Measurements from ENCODE around the gene GLT1D1.

Gene GLT1D1

DNA sequence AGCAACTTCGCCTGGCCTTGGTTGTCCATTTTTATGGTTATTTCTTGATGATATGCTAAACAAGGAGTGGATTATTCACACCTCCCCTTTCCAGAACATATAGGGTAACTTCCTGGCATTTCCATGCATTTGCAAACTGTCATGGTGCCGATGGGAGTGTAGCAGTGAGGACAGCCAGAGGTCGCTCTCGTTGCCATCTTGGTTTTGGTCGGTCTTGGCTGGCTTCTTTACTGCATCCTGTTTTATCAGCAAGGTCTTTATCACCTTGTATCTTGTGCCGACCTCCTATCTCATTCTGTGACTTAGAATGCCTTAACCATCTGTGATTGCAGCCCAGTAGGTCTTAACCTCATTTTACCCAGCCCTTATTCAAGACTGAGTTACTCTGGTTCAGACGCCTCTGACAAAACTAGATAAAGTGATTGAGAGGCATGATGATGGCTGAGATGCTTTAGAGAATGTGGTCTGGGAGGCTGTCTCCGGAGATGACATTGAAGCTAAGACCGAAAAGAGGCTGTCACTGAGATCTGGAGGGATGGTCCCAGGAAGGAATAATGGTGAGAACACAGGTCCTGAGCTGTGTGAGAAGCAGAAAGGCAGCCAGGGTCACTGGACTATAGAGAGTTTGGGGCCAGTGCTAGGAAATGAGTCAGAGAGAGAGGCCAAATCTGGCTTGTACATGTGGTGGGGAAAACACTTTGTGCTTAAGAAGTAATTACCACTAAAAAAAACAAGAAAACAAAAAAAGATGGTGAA lies 2.9 kb downstream of the GLT1D1 start:
- no peak for DNase-seq

DNA sequence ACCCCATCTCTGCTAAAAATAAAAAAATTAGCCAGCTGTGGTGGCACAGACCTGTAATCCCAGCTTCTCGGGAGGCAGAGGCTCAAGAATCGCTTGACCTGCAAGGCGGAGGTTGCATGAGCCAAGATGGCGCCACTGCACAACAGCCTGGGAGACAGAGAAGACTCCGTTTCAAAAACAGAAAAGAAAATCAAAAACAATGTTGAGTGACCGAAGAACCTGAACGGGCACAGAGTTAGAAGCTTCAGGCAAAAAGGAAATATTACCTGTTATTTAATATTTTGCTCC lies 3.5 kb downstream of the GLT1D1 start:
- DNase-seq: no peak

DNA sequence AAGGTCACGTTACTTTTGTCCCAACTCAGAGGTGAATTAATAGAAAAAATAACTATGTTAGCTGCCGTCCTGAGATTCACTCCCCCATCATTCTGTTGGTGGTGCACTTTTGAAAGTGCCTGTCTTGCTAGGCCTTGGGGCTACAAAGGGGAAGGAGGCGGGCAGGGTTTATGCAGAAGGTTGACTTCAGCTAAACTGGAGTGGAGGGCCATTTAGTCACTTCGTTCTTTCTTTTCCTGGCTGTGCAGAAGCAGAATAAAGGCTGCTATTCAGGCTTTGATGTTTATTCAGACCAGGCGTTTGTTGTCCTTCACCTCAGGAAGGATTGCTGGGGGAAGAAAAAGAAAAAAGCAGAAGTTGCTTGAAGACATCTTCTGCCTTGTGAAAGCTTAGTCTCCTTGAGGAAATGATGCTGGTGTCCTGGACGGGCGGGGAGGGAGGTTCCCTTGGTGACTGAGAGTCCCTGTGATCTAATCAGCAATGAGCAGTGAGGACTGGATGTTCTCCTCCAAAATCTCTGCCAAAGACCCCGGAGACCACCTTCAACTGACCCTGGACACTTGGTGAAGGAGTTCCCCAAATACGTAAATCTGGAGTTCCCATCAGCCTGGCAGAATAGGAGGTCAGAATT lies 4.0 kb downstream of the GLT1D1 start:
- no peak for DNase-seq

DNA sequence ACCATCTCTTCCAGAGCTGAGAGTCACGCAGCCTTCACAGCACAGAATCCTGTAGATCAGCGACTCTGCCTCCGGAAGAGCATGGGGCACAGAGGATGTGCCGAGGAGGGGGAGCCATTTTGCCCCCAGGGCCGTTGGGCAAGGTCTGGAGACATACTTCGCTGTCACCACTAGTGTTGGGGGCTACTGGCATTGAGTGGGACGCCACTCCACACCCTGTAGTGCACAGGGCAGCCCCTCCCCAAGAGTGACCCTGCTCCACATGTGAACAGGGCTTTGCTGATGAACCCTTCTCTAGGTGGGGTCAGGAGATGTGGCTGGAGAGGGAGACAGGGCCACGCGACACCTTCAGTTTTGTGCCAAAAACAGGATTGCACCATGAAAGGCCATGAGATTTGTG lies 6.0 kb downstream of the GLT1D1 start:
- DNase-seq: no peak

DNA sequence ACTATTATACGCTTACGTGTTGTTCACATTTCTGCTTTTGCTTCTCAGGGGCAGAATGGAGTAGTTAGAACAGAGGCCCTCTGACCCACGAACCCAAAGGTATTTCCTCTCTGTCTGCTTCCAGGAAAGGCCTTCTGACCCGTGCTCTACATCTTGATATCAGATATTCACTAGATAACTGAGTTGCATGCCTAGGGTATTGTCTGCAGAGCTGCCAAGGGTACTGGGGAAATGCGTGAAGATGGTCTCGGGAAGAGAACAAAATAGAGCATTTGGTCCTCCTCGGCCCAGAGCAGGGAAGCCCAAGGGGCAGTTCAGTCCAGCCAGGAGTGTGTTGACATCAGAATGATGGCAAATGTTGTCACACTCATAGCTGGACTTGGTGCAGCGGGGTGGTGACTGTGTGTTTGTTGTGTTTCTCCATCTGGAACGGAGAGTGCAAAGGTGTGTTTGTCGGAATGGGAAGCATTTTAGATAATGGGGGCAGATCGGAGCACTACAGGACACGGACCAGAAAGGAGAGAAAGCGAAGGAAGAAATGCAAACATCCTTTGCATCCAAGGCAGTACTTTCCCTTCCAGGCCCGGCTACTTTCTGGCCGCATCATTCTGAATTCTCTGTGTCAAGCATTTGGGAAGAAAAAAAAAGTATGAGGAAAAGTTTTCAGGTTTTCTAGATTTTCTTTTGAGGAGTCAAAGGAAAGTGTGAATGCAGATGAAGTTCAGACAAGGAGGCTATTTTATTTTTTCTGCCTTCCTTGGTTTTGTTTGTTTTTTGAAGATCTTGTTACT lies 8.1 kb downstream of the GLT1D1 start:
- no peak for DNase-seq

DNA sequence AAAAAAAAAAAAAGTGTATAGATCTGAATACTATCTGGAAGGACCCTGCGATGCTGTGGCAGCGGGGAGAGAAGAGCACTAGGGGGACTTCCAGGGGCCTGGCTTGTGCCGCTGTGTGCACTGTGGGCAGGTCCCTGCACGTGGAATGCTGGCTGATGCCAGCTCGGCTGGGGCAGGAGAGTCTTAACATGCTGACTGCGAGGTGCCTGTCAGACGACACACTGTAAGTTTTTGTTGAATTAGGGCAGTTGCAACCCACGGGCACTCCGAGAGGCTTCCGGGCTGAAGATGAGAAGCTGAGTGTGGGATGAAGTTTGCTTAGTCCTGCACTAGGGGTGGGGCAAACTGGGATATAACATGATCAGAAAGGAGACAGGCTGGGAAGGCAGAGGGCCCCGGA lies 10.7 kb downstream of the GLT1D1 start:
- DNase-seq: no peak

DNA sequence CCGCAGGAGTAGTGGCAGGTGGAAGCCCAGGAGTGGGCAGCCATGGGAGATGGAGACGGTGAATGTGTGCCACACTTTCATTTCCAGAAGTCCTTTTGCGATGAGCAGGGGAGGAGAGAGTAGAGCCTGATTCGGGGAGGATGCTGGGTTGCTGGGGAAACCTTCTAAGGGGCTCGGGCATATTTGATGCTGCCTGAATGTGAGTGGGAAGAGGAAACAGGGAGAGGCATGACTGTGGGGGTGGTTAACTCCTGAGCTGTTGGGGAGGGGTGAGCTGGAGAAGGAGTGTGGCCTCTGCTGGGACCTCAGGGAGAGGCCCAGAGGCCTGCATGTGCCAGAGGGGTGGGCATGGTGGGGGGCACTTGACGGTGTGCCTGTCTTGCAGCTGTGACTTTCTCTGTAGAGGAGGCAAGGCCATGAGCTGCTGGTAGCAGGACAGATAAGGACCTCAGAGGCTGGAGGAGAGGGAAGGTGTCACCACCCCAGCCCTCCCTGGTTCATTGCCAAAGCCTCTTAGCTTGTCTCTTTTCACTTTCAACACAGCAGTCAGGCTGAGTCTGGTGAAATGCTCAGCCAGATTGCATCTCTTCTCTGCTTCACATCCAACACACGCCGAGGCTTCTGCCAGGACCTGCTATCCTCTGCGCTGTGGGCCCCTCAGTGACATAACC lies 11.4 kb downstream of the GLT1D1 start:
- no peak for DNase-seq

DNA sequence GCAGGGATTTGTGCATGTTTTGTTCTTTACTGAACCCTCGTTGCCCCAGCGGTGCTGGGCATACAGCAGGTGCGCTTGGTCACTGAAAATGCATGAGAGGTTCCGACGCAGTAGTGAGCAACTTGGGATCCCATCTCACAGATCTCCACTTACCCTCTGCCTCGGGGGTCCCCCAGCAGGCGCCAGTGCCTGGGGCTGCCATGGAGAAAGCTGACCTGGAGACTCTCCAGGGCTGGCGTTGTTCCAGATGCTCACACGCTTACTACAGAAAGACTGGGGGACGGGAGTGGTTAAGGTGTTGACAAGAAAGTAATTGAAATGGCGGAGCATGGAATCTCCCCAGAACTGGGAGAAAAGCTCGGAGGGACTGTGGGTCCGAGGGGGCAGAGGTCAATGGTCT lies 14.2 kb downstream of the GLT1D1 start:
- DNase-seq: no peak

DNA sequence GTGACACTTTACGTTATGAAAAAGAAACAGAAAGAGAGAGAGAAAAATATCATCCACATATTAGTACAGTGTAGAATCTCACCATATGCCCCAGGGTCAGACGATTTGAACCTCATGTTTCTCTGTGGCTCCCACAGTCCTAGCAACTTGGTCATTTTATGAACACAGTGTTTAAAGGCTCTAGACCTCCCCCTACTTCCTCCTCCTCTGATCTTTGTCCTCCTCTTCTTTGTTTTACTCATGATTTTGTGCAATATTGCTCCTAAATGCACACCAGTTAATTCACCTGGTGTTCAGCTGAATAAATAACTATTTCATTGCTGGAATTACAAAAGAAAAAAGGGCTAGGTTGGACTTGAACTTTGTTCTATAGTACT lies 18.2 kb downstream of the GLT1D1 start:
- DNase-seq: no peak

DNA sequence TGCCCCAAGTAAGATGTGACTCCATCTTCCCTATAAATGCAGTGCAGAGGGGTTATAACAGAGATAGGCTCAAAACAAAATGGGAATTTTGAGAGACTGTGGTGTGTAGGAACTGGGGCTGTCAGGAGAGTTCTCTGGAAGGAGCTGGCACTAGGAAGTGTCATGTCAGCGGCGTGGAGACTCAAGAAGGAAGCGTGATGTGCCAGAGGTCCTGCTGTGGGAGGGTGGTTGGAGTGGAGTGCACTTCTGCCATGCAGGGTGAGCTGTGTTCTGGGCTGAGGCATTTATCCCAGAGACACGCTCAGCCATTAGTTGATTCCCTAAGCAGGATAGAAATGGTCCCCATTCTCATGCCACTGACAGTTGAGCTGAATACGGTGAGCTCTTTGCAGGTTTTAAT lies 19.0 kb downstream of the GLT1D1 start:
- no peak for DNase-seq

DNA sequence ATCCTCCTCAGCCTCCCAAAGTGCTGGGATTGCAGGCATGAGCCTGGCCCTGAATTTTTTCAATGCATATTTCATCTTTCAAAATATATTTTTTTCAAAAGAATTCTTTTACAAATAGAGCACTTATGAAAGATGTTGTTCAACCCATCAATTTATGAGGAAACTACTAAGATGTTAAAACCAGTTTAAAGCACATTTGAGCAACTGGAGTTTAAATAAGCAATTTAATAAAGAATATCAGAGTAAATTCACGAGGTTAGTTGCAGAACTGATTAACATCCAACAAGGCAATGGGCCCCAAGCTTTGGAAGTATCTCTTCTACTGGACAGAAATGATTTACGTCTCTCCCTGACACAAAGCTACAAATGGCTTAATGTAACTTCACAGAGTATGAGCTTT lies 23.3 kb downstream of the GLT1D1 start:
- DNase-seq: no peak

DNA sequence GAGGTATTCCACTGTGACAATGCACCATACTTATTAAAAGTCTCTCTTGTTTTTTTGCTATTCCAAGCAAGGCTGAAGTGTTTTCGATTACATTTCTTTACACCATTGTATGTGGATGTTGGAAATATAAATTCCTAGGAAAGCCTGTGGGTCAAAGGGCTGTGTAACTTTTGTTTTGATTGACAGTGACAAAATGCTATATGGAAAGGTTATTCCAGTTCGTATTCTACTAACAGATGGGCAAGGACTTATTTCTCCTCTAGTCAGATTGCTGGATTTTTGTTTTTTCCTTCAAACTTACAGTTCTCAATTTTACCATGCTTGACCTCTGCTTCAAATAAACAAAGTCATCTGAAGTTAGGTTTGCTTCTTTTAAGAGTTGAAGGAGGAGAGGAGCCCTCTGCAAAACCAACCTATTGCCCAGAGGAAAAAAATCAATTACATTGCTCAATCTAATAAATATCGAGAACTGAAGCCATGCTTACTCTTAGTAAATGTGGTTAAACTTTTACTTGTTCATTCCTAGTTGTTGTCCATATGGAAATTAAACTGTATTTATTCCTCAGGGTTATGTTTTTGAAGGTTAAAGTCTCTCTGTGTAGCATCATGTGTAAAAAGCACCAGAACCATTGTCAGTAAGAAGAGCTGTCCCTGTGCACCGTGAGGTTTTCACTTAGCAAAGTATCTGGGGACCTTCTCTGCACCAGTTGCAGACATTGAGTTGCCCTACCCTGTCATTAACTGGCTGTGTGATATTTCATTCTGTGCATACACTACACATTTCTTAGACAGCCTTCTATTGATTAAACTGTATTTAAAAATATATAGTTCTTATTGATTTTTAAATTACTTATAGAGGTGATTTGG lies 26.9 kb downstream of the GLT1D1 start:
- DNase-seq: no peak

DNA sequence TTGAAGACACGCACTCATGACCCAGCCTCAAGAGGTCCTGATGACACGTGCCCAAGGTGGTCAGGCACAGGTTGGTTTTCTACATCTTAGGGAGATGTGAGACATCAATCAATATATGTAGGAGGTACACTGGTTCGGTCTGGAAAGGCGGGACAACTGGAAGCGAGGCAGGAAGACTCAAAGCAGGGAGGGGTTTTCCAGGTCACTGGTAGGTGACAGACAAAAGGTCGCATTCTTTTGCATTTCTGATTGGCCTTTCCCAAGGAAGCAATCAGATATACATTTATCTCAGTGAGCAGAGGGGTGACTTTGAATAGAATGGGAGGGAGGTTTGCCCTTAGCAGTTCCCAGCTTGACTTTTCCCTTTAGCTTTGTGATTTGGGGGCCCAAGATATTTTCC lies 38.6 kb downstream of the GLT1D1 start:
- no peak for DNase-seq

DNA sequence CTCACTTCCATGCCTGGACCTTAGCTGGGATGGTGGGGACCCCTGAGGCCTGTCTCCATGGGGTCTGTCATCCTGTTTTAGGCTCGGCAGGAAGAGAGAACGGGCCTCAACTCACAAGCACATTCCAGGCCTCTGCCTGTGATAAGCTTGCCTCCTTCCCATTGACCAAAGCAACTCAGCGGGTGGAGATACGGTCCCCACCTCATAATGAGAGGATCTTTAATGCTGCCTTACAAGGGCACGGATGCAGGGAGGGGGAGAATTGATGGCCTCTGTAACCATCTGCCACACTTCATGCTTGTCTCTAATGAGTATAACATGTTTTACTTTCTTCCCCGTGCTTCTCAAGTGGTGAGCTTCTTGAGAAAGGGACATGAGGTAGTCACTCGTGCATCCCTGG lies 50.0 kb downstream of the GLT1D1 start:
- DNase-seq: no peak

DNA sequence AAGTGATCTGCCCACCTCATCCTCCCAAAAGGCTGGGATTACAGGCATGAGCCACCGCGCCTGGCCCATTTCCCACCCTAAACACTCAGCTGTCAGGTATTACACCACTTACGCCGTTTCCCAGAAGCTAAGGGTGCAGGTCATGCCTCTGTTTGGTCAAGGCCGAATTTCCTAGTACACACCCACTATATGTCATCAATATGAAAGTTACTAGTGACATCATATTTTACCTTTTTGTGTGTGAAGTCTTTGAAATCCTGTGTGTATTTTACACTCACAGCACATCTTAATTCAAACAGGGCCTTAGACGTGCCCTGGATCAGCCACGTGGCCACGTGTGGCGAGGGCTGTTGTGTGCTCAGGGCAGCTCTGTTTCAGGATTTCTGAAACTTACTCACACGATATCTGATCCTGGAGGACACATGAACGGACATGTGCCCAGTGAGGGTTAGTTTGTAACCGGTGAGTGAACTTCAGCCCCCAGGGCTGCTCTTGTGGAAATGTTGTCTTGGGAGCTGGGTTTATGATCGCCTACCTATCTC lies 51.8 kb downstream of the GLT1D1 start:
- DNase-seq: no peak

DNA sequence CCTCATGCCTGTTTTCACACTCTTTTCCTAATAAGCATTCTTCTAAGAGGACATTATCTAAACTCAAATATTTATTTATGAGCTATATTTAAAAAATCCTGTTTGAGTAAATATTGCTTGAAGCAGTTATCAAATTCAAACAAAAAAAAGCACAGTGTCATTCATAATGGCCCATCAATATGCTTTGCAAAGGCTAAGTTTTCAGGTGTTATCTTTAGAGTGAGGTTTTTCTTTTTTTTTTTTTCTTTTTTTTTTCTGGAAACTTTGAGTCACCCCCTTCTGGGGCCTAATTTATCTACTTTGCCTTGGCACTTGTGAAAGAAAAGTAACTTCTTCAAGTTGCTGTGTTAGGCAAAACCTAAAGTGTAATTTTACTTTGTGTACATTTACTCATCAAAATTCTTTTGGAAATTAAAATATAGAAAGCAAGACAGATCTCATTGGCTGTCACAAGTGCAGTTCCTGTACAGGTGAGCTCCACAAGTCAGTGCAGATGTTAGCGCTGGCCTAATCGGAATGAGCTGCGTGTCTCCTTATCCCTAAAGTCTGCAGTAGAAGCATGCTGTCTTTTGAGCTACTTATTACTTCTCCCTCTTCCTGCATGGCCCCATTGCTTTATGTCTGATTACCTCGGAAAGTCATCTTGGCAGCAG lies 53.3 kb downstream of the GLT1D1 start:
- DNase-seq: no peak

DNA sequence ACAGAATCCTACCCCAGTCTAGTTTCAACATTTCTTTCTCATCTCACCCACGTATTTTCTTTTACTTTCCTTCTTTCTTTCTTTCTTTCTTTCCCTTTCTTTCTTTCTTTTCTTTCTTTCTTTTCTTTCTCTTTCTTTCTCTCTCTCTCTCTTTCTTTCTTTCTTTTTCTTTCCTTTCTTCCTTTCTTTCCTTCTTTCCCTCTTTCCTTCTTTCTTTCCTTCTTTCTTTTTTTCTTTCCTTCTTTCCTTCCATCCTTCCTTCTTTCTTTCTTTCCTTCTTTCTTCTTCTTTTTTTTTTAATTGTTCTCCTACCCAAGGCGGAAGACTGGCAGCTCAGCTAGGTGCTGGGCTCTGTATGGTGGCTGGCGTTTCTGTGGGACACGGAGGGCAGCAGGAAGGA lies 55.0 kb downstream of the GLT1D1 start:
- DNase-seq: no peak

DNA sequence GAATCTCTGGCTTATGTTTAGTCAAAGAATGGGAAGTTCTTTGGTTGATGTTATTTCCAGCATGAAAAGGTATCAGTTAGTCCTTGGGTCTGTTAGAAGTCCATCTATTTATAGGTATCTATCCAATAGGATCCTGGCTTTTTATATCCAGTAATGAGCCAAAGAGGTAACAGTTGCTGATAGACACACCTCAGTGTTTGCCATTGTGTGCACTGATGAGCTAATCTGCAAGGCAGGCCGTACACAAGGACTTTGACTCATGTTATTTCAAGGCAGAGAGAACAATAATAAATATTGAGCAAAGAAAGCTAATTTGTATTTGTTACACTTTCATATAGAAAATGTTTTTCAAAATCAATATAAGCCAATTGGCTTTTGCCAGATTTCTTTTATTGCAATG lies 56.4 kb downstream of the GLT1D1 start:
- DNase-seq: no peak

DNA sequence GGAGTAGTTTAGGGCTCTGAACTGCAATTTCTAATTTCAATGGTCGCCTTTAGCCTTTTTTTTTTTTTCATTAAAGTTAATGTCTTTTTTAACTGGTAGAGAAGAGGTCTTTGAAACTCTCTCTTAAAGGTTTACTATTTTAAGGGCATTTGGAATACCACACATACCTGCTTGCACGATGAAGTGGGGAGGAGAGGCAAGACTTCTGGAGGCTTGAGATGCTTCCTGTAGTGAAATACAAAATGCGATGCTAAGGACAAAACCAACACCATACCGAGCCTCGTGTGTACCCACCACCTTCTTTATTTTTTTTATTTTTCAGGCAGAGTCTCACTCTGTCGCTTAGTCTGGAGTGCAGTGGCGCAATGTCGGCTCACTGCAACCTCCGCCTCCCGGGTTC lies 57.4 kb downstream of the GLT1D1 start:
- DNase-seq: no peak

DNA sequence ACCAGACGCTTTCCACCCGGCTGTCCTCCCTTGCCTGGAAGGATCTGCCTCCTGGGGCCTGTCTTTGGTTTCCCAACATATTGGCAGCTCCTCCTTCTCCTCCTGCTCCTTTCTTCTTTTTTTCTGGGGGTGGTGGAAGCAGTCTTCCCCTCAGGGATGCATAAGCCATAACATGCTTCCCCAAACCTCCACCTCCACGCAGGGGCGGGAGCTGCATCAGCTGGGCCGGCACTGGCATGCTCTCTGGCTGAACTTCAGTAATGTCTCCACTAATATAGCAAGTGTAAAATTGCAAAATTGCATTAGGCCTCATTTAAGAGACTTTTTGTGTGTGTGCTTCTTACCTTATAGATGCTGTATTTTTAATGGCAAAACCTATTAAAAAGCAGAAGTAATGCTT lies 58.6 kb downstream of the GLT1D1 start:
- DNase-seq: no peak

DNA sequence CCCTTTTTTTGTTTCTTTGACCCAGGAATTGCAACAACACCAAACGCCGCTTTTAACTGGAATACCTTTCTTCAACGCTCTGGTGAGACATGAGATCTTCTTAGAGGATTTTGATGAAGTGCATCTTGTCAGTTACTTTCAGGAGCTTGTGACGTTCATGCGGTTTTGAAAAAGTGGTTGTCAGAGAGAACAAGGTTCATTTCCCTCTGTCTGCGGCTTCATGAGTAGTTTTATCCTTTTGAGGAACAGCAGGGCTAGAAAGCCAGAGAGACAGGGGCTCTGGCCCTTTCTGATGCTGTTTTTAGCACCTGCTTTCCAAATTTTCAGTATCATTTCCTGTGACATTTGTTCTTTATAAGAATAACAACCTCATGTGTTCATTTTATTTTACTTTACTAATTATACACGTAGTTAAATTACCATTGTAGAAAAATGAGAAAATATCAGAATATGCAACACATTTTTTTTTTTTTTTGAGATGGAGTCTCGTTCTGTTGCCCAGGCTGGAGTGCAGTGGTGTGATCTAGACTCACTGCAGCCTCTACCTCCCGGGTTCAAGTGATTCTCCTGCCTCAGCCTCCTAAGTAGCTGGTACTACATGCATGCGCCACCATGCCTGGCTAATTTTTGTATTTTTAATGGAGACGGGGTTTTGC lies 61.8 kb downstream of the GLT1D1 start:
- DNase-seq: no peak
